ENCODE data around the gene POLDIP2.
A peak's percentile ranks its signal among the peaks of the same experiment; 100 is the strongest.

The POLDIP2 gene

DNA sequence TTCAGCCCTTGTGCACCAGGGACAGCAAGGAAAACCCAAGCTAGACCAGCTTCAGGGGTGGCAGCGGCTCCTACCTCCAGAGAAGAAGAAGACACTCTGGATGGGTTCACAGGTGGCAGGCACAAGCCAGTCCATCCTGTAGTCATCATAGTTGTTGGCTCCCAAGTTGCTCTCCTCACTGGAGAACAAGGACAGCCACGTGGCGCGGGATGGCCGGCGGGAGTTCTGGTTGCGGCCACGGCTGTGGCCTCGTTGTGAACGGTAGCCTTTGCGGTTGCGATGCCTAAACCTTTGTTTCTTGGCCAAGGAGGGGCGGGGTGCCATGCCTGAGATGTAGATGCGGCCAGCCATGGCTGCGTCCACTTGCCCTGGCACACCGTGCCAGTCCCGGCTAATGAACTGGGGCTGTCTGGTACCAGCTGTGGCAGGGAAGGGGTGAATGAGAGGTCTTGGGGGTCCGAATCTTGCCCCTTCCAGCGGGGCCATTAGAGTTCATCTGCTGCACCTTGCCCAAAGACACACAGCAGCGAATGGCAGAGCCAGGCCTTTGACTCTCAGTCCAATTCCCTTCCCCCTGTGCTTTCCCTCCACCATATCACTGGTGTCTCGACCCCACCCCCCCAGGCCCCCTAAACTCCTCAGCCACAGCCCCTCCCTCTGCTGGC lies 10.4 kb upstream of the POLDIP2 start:
- in situ Hi-C loops (cut with HindIII; ENCODE audit: low pct_ligation_motif_present, low sequenced_read_pairs) = no loop called here
- no peak overlapping the region for H3K27ac ChIP-seq
- no peaks in the 10 kb centered on the region for H3K27me3 ChIP-seq (replicated peaks)

DNA sequence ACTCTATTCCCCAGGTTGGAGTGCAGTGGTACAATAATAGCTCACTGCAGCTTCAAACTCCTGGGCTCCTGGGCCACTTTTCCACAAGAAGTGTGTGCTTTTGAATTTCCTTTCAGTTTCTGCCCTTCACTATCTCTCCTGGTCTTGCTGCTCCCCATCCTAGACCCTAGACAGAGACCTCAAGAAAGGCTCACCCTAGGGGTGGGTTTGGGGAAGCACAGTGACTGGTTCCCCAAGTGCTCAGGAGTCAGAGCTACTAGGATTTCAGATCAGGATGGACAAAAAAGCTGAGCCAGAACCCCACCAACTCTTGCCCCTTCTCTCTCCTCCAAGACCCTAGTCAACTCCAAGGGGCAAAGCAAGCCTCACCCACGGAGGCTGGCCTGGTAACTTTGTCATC lies 9.3 kb upstream of the POLDIP2 start:
- peak; percentile 39 for TF ChIP-seq CTCF (IDR thresholded peaks at IDR 0.05; ENCODE audit: low read depth, low read length, missing control alignments)
- in situ Hi-C loops (cut with HindIII; ENCODE audit: low pct_ligation_motif_present, low sequenced_read_pairs) = no loop called here
- DNase-seq = no peak
- Histone ChIP-seq H3K4me3 (ENCODE audit: low read depth, low read length) (no peak overlapping the region), H3K36me3 (replicated peaks) (peaks cover 2% of the 10 kb centered on the region), H3K27me3 (replicated peaks) (no peaks in the 10 kb centered on the region), H3K27ac (no peak overlapping the region)

More for the DNA sequence above, 10.4 kb upstream of the POLDIP2 start:
- Histone ChIP-seq H3K36me3 (replicated peaks) (no peaks in the 10 kb centered on the region), H3K4me3 (ENCODE audit: low read depth, low read length) (no peak overlapping the region)
- no peak for TF ChIP-seq CTCF (IDR thresholded peaks at IDR 0.05; ENCODE audit: low read depth, low read length, missing control alignments)
- no peak for DNase-seq

- Histone ChIP-seq H3K27ac (no peak overlapping the region), H3K4me3 (ENCODE audit: low read depth, low read length) (no peak overlapping the region), H3K27me3 (replicated peaks) (no peaks in the 10 kb centered on the region), H3K36me3 (replicated peaks) (peaks cover 13% of the 10 kb centered on the region)
- no peak for DNase-seq
- TF ChIP-seq CTCF (IDR thresholded peaks at IDR 0.05; ENCODE audit: low read depth, low read length, missing control alignments) = no peak
- in situ Hi-C loops (cut with HindIII; ENCODE audit: low pct_ligation_motif_present, low sequenced_read_pairs) = no loop called here
These were observed 8.2 kb upstream of the POLDIP2 start for GRCh38 chr17:28365487-28365886.

- in situ Hi-C loops (cut with HindIII; ENCODE audit: low pct_ligation_motif_present, low sequenced_read_pairs) = no loop called here
These were observed 7.5 kb upstream of the POLDIP2 start, which contains the start of gene SEBOX for GRCh38 chr17:28364665-28365363. Gene SEBOX, minus strand, starts transcription at chr17:28365199. Its CDS starts 48 bp downstream, at chr17:28365151.

DNA sequence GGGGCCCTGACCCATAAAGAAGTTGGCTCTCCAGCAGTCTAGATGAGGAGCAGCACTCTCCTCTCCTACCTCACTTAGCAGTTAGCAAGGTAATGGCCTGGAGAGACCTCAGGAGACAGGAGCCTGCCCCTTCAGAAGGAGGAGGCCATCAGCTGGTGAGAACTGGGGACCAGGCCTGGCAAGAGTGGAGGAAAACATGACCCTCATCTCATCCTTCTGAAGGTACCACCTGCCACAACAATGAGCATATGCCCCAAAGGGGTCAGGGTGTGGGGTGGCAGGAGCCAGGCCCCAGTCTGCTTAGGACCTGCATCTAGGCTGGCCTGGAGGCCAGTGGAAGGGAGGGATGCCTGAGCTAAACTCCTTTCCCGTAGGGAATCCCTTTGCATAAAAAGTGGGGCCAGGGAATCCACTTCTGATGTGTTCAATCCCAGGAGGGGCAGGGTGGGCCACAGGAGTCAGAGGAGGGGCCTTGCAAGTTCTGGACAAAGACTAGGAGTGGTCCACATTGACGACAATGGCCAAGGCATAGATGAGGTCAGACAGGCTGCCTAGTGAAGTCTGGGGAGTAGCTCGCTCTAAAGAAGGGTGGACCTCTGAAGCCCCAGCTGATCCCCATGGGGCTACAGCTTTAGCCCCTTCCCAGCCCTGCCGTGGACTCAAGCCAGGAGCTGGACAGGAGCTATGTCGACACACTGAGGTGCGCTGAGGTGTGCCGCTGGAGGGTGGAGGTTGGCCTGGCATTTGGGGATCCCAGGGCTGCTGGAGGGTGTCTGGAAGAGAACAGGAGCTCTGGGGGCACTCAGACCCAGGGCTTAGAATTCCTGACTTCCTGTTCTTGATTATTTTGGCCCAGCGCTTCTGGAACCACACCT lies 6.7 kb upstream of the POLDIP2 start:
- Histone ChIP-seq H3K4me3 (ENCODE audit: low read depth, low read length) (no peak overlapping the region), H3K27ac (no peak overlapping the region), H3K36me3 (replicated peaks) (peaks cover 17% of the 10 kb centered on the region), H3K27me3 (replicated peaks) (no peaks in the 10 kb centered on the region)
- in situ Hi-C loops (cut with HindIII; ENCODE audit: low pct_ligation_motif_present, low sequenced_read_pairs) = no loop called here
- DNase-seq = no peak
- TF ChIP-seq CTCF (IDR thresholded peaks at IDR 0.05; ENCODE audit: low read depth, low read length, missing control alignments) = no peak

More at GRCh38 chr17:28364665-28365363, 7.5 kb upstream of the POLDIP2 start, which contains the start of gene SEBOX:
- Histone ChIP-seq H3K4me3 (ENCODE audit: low read depth, low read length) (no peak within 1 kb of the TSS), H3K27ac (no peak within 1 kb of the TSS), H3K27me3 (replicated peaks) (no peaks in the 10 kb centered on the region), H3K36me3 (replicated peaks) (peaks cover 17% of the 10 kb centered on the region)
- no peak for TF ChIP-seq CTCF (IDR thresholded peaks at IDR 0.05; ENCODE audit: low read depth, low read length, missing control alignments)
- no peak for DNase-seq

Measured in brain microvascular endothelial cell (primary cell).